A549 (cell line): Measurements from ENCODE around the gene NUP210. TPM values are rescaled to one million over a fixed set of nuclear protein-coding genes. Genes with fewer than 3 reads are reported as not detected.

Source experiments
- ATAC-seq, 2 experiments: fragments of 200-7000 bp in 1 of 2; fragments of >200 bp in 1 of 2; cut with Nextera tagmentation in 1 of 2; cut with Tn5 transposase in 1 of 2; 3 replicates each; pipeline versions ENCODE4 v1.8.0 to v1.9.1; 2018 to 2020; ENCODE audit warnings: mild to moderate bottlenecking in 1 of 2, moderate library complexity in 1 of 2
- CTCF ChIA-PET: fragments of 300-600 bp; sonication (Branson Sonifier 250); formaldehyde crosslinking; extraction: SDS; loops from one replicate; lab custom pipeline; 2021; ENCODE audit warnings: antibody characterized with exemption, inconsistent platforms; lab: Yijun Ruan, JAX
- POLR2A ChIA-PET: fragments of 350-600 bp; formaldehyde crosslinking; extraction: SDS; loops from one replicate; lab custom pipeline; 2021; ENCODE audit warnings: antibody characterized with exemption, inconsistent platforms; lab: Yijun Ruan, JAX
- DNase-seq, 2 experiments: peaks; one replicate each; pipeline versions ENCODE4 v3.0.0 to v3.0.0-alpha.2; 2011 to 2016; ENCODE audit warnings: low read depth in 1 of 2, low spot score in 1 of 2
- FAIRE-seq: peaks from 2 replicates; lab custom pipeline; 2011; peaks lifted over from hg19 to GRCh38; lab: Jason Lieb, UNC
- H3K27ac ChIP-seq, 2 experiments: fragments of >200 bp; sonication (Bioruptor Twin); formaldehyde crosslinking; 3 replicates each; pipeline ENCODE4 v1.5.1; 2016 to 2017
- H3K4me1 ChIP-seq: fragments of >200 bp; sonication (Bioruptor Twin); formaldehyde crosslinking; 3 replicates; pipeline ENCODE4 v1.6.1; 2016
- H3K4me2 ChIP-seq: fragments of >200 bp; sonication (Bioruptor Twin); formaldehyde crosslinking; 3 replicates; pipeline ENCODE4 v1.6.1; 2016
- H3K4me3 ChIP-seq: fragments of >200 bp; sonication (Bioruptor Twin); formaldehyde crosslinking; 3 replicates; pipeline ENCODE4 v1.5.1; 2016
- H3K9me3 ChIP-seq: fragments of >200 bp; sonication (Bioruptor Twin); formaldehyde crosslinking; 3 replicates; pipeline ENCODE4 v1.6.1; 2016
- ATOH8 ChIP-seq: fragments of 250-450 bp; sonication (Bioruptor Pico); IDR thresholded peaks from 2 replicates; pipeline ENCODE4 v1.5.0; 2020; ENCODE audit warnings: low read depth, mild to moderate bottlenecking, moderate library complexity
- BHLHE40 ChIP-seq: IDR thresholded peaks from 2 replicates; pipeline ENCODE4 v1.6.1; 2012; ENCODE audit warnings: low read depth, low read length, inconsistent platforms
- CBX8 ChIP-seq: fragments of 200-600 bp; sonication (generic); IDR thresholded peaks from 2 replicates; pipeline ENCODE4 v1.6.1; 2016
- CHD2 ChIP-seq: fragments of 150-350 bp; IDR thresholded peaks from 2 replicates; pipeline ENCODE4 v1.6.1; 2014; ENCODE audit warnings: low read length; ENCODE audit not compliant: partially characterized antibody
- CHD4 ChIP-seq: fragments of 200-600 bp; sonication (generic); IDR thresholded peaks from 2 replicates; pipeline ENCODE4 v1.6.1; 2016; ENCODE audit warnings: antibody characterized with exemption, mild to moderate bottlenecking, borderline replicate concordance
- CTCF ChIP-seq: fragments of >200 bp; sonication (Bioruptor Twin); formaldehyde crosslinking; IDR thresholded peaks from 3 replicates; pipeline ENCODE4 v1.5.1; 2016
- HMGXB4 ChIP-seq: fragments of 250-450 bp; sonication (Bioruptor Pico); IDR thresholded peaks from 2 replicates; pipeline ENCODE4 v1.5.0; 2021; ENCODE audit warnings: mild to moderate bottlenecking, moderate library complexity, borderline replicate concordance
- NFE2L2 ChIP-seq: fragments of 150-350 bp; conservative IDR thresholded peaks from 2 replicates; pipeline ENCODE4 v1.6.1; 2014; ENCODE audit warnings: low read length
- RAD21 ChIP-seq, 2 experiments: fragments of >200 bp in 1 of 2; sonication (Bioruptor Twin) in 1 of 2; formaldehyde crosslinking in 1 of 2; IDR thresholded peaks in 1 of 2; conservative IDR thresholded peaks in 1 of 2; 2 replicates in 1 of 2; 3 replicates in 1 of 2; pipeline ENCODE4 v1.6.1; 2012 to 2018; ENCODE audit warnings: inconsistent platforms in 1 of 2
- REST ChIP-seq: fragments of 200-600 bp; sonication (generic); IDR thresholded peaks from 2 replicates; pipeline ENCODE4 v1.6.1; 2016; ENCODE audit warnings: antibody characterized with exemption, mild to moderate bottlenecking, moderate library complexity
- RNF2 ChIP-seq: fragments of 200-600 bp; sonication (generic); IDR thresholded peaks from 2 replicates; pipeline ENCODE4 v1.6.1; 2016; ENCODE audit warnings: low read depth, mild to moderate bottlenecking, antibody characterized with exemption, moderate library complexity, borderline replicate concordance
- ZFP36 ChIP-seq: fragments of 450-650 bp; IDR thresholded peaks from 2 replicates; pipeline ENCODE4 v1.6.1; 2014; ENCODE audit warnings: borderline replicate concordance; ENCODE audit not compliant: partially characterized antibody
- ZSCAN20 ChIP-seq: fragments of 250-450 bp; sonication (Bioruptor Pico); IDR thresholded peaks from 2 replicates; pipeline ENCODE4 v1.8.0; 2022; ENCODE audit warnings: mild to moderate bottlenecking, moderate library complexity
- WGBS: methylation state at CpG from one replicate; pipeline ENCODE4 v1.1.6; 2017; ENCODE audit errors: missing lambda C conversion rate; 5-methylcytosine and 5-hydroxymethylcytosine counted together
- polyA plus RNA-seq, 4 experiments: library from polyadenylated mRNA; depleted of rRNA in 3 of 4; stranded (reverse); fragments of >200 nt; fragmentation: RNase III in 1 of 4; extraction: RNeasy Plus Mini Kit Qiagen cat#74134 plus additional on column Dnase treatment in 1 of 4; gene quantifications; 2 replicates in 3 of 4; 3 replicates in 1 of 4; pipeline ENCODE4 v1.2.3, GENCODE V29; 2011 to 2017

NUP210 gene
- polyA plus RNA-seq, 2 of the 4 experiments (the other 2 are of a cell fraction): 25.7 to 28.1 TPM

- Histone ChIP-seq H3K4me1 (peaks cover 5% of the 10 kb centered on the region), H3K4me3 (no peak overlapping the region), H3K9me3 (no peaks in the 10 kb centered on the region), H3K27ac (no peak overlapping the region), H3K4me2 (no peak overlapping the region)
- TF ChIP-seq CHD4 (no peak), ATOH8 (CRISPR knock-in tag) (no peak), ZSCAN20 (CRISPR knock-in tag) (no peak), CHD2 (no peak), NFE2L2 (no peak), ZFP36 (no peak), CBX8 (no peak)
- no peak for FAIRE-seq
- no peak for ATAC-seq
- ChIA-PET POLR2A (no interaction called here), CTCF (interaction anchor here (0.9 to 1.5 kb wide), 5 partner anchors 14 to 266 kb away, joined by 3 to 4 read pairs (median 3); no protein-coding TSS in a partner anchor)
- no peak for DNase-seq
- WGBS: 84% methylated on average over 16 of the region's 18 CpGs
These were observed 62.1 kb downstream of the NUP210 start for GRCh38 chr3:13358051-13358450.

GRCh38 chr3:13357074-13357473 is 63.0 kb downstream of the NUP210 start:
- DNase-seq (no peak), ATAC-seq (no peak), FAIRE-seq (no peak)
- Histone ChIP-seq H3K27ac (no peak overlapping the region), H3K4me3 (no peak overlapping the region), H3K4me2 (no peak overlapping the region), H3K4me1 (peaks cover 12% of the 10 kb centered on the region), H3K9me3 (no peaks in the 10 kb centered on the region)
- ChIA-PET POLR2A (no interaction called here), CTCF (interaction anchor here (0.9 to 1.7 kb wide), 5 partner anchors 11 to 305 kb away, joined by 3 to 4 read pairs (median 3); no protein-coding TSS in a partner anchor)
- 97% methylated on average over 11 of the region's 11 CpGs for WGBS
- no peak for TF ChIP-seq CBX8
- TF ChIP-seq HMGXB4 (CRISPR knock-in tag): no peak
- no peak for TF ChIP-seq BHLHE40
- no peak for TF ChIP-seq NFE2L2
- TF ChIP-seq RNF2: no peak

- Histone ChIP-seq H3K27ac (no peak overlapping the region), H3K4me3 (no peak overlapping the region), H3K4me1 (peaks cover 12% of the 10 kb centered on the region), H3K9me3 (no peaks in the 10 kb centered on the region), H3K4me2 (no peak overlapping the region)
- 94% methylated on average over 11 of the region's 13 CpGs for WGBS
- FAIRE-seq (no peak), DNase-seq (peak; percentile 15 to 40), ATAC-seq (peak; percentile 73 to 84)
- TF ChIP-seq RAD21 (conservative IDR thresholded peaks at IDR 0.05 in 1 of 2, IDR thresholded peaks at IDR 0.05 in 1 of 2): 0 out of 5 replicates have a peak, but pooled peaks of 1 of the 2 experiments have one; percentile 14
- TF ChIP-seq REST: no peak
- TF ChIP-seq CTCF: peak; percentile 32; the same call in 2 of the 3 replicates
- POLR2A ChIA-PET: no interaction called here
- CTCF ChIA-PET: interaction anchor here (0.7 to 2.9 kb wide), 15 partner anchors 8 to 262 kb away, joined by 3 to 16 read pairs (median 4); no protein-coding TSS in a partner anchor
These were observed 66.1 kb downstream of the NUP210 start for GRCh38 chr3:13353936-13354542.
